ACC112 (cell line): ENCODE data around the gene C19orf85.

Source experiments
- H2AFZ ChIP-seq: fragments of 200-600 bp; sonication (generic); one replicate; pipeline ENCODE4 v1.6.0; 2017; ENCODE audit warnings: antibody characterized with exemption, low read length; ENCODE audit not compliant: unreplicated experiment
- H3K27ac ChIP-seq: fragments of 200-600 bp; sonication (generic); 2 replicates; pipeline ENCODE4 v1.5.1; 2014; ENCODE audit warnings: low read depth, mild to moderate bottlenecking, antibody characterized with exemption, low read length, moderate library complexity
- H3K27me3 ChIP-seq: fragments of 200-600 bp; sonication (generic); 2 replicates; pipeline ENCODE4 v1.6.1; 2014; ENCODE audit warnings: mild to moderate bottlenecking, antibody characterized with exemption, low read length, moderate library complexity, mixed read lengths; ENCODE audit not compliant: insufficient read depth
- H3K36me3 ChIP-seq: fragments of 200-600 bp; sonication (generic); 2 replicates; pipeline ENCODE4 v1.6.1; 2016; ENCODE audit warnings: mild to moderate bottlenecking, antibody characterized with exemption, low read length, moderate library complexity, mixed read lengths; ENCODE audit not compliant: insufficient read depth
- H3K4me1 ChIP-seq: fragments of 200-600 bp; sonication (generic); one replicate; pipeline ENCODE4 v1.6.1; 2016; ENCODE audit warnings: low read length, mixed read lengths; ENCODE audit not compliant: insufficient read depth, unreplicated experiment, control insufficient read depth
- H3K4me3 ChIP-seq: fragments of 200-600 bp; sonication (generic); 2 replicates; pipeline ENCODE4 v1.5.1; 2014; ENCODE audit warnings: mild to moderate bottlenecking, low read depth, low read length
- H3K79me2 ChIP-seq: fragments of 200-600 bp; sonication (generic); one replicate; pipeline ENCODE4 v1.6.0; 2016; ENCODE audit warnings: low read length; ENCODE audit not compliant: control insufficient read depth, unreplicated experiment, insufficient read depth

The C19orf85 gene

GRCh38 chr19:55464662-55465054, at the start of gene C19orf85:
TSS of gene C19orf85 (minus strand) at chr19:55464751. CDS start at chr19:55464554, 197 bp downstream.
- no peaks in the 10 kb centered on the region for H3K27me3 ChIP-seq
- H3K4me1 ChIP-seq = peaks cover 13% of the 10 kb centered on the region

GRCh38 chr19:55508120-55508519, 43.6 kb upstream of the C19orf85 start:
- Histone ChIP-seq H3K27me3 (no peaks in the 10 kb centered on the region), H3K79me2 (peaks cover under 1% of the 10 kb centered on the region)

More at GRCh38 chr19:55464662-55465054, at the start of gene C19orf85:
- Histone ChIP-seq H3K4me3 (no peak within 1 kb of the TSS), H2AFZ (no peak within 1 kb of the TSS), H3K36me3 (no peaks in the 10 kb centered on the region), H3K27ac (no peak within 1 kb of the TSS), H3K79me2 (no peaks in the 10 kb centered on the region)

GRCh38 chr19:55504981-55505380, 40.4 kb upstream of the C19orf85 start:
- H3K4me3 ChIP-seq = no peak overlapping the region
- H3K36me3 ChIP-seq = no peaks in the 10 kb centered on the region
- no peaks in the 10 kb centered on the region for H3K27me3 ChIP-seq
- peaks cover 2% of the 10 kb centered on the region for H3K79me2 ChIP-seq
- no peaks in the 10 kb centered on the region for H3K4me1 ChIP-seq
- H2AFZ ChIP-seq = no peak overlapping the region
- no peak overlapping the region for H3K27ac ChIP-seq

More at GRCh38 chr19:55508120-55508519, 43.6 kb upstream of the C19orf85 start:
- Histone ChIP-seq H3K4me3 (no peak overlapping the region), H3K4me1 (no peaks in the 10 kb centered on the region), H3K27ac (no peak overlapping the region), H3K36me3 (no peaks in the 10 kb centered on the region), H2AFZ (no peak overlapping the region)

GRCh38 chr19:55504252-55504603, 39.7 kb upstream of the C19orf85 start:
- H3K36me3 ChIP-seq = no peaks in the 10 kb centered on the region
- H2AFZ ChIP-seq = no peak overlapping the region
- H3K27ac ChIP-seq = no peak overlapping the region
- H3K79me2 ChIP-seq = peaks cover 2% of the 10 kb centered on the region
- H3K27me3 ChIP-seq = no peaks in the 10 kb centered on the region
- peak overlapping the region; percentile 77 for H3K4me3 ChIP-seq
- H3K4me1 ChIP-seq = no peaks in the 10 kb centered on the region

- H3K4me1 ChIP-seq = no peaks in the 10 kb centered on the region
- H2AFZ ChIP-seq = no peak overlapping the region
- no peaks in the 10 kb centered on the region for H3K36me3 ChIP-seq
- peaks cover 2% of the 10 kb centered on the region for H3K79me2 ChIP-seq
- no peaks in the 10 kb centered on the region for H3K27me3 ChIP-seq
- no peak overlapping the region for H3K27ac ChIP-seq
- peak overlapping the region; percentile 77 for H3K4me3 ChIP-seq
Measured at GRCh38 chr19:55503502-55504251, 39.1 kb upstream of the C19orf85 start.

GRCh38 chr19:55503157-55503501, 38.6 kb upstream of the C19orf85 start:
- Histone ChIP-seq H2AFZ (no peak overlapping the region), H3K27me3 (no peaks in the 10 kb centered on the region), H3K4me1 (no peaks in the 10 kb centered on the region), H3K79me2 (peaks cover 2% of the 10 kb centered on the region), H3K36me3 (no peaks in the 10 kb centered on the region), H3K4me3 (peak overlapping the region; percentile 77), H3K27ac (no peak overlapping the region)

GRCh38 chr19:55502197-55502952, 37.8 kb upstream of the C19orf85 start:
- Histone ChIP-seq H3K36me3 (no peaks in the 10 kb centered on the region), H3K27me3 (no peaks in the 10 kb centered on the region), H2AFZ (no peak overlapping the region), H3K4me1 (no peaks in the 10 kb centered on the region), H3K4me3 (no peak overlapping the region), H3K79me2 (peaks cover 2% of the 10 kb centered on the region), H3K27ac (no peak overlapping the region)

GRCh38 chr19:55500368-55500952, 35.9 kb upstream of the C19orf85 start:
- no peaks in the 10 kb centered on the region for H3K27me3 ChIP-seq

GRCh38 chr19:55498246-55498840, 33.8 kb upstream of the C19orf85 start:
- Histone ChIP-seq H3K36me3 (no peaks in the 10 kb centered on the region), H3K4me3 (no peak overlapping the region), H3K27ac (no peak overlapping the region), H3K79me2 (peaks cover 10% of the 10 kb centered on the region), H3K4me1 (peaks cover 13% of the 10 kb centered on the region), H3K27me3 (no peaks in the 10 kb centered on the region), H2AFZ (no peak overlapping the region)

More at GRCh38 chr19:55500368-55500952, 35.9 kb upstream of the C19orf85 start:
- no peak overlapping the region for H3K4me3 ChIP-seq
- no peak overlapping the region for H3K27ac ChIP-seq
- no peaks in the 10 kb centered on the region for H3K4me1 ChIP-seq
- no peak overlapping the region for H2AFZ ChIP-seq
- peaks cover 4% of the 10 kb centered on the region for H3K79me2 ChIP-seq
- H3K36me3 ChIP-seq = no peaks in the 10 kb centered on the region

GRCh38 chr19:55497763-55498162, 33.2 kb upstream of the C19orf85 start:
- Histone ChIP-seq H3K79me2 (peaks cover 8% of the 10 kb centered on the region), H3K4me3 (no peak overlapping the region), H2AFZ (no peak overlapping the region), H3K27me3 (no peaks in the 10 kb centered on the region), H3K4me1 (peaks cover 17% of the 10 kb centered on the region), H3K27ac (no peak overlapping the region), H3K36me3 (no peaks in the 10 kb centered on the region)
